Measurements from ENCODE around the gene GPR176.

Gene GPR176

GRCh38 chr15:39874890-39875549 lies 45.0 kb downstream of the GPR176 start:
- no peak overlapping the region for H2AK5ac ChIP-seq (ENCODE audit: low read depth, low read length)

GRCh38 chr15:39873978-39874377 lies 46.1 kb downstream of the GPR176 start:
- Histone ChIP-seq H3K4ac (ENCODE audit: low read length) (no peak overlapping the region), H2BK5ac (ENCODE audit: low read length) (no peak overlapping the region), H2AK5ac (ENCODE audit: low read depth, low read length) (no peak overlapping the region), H3K79me1 (ENCODE audit: low read depth, low read length) (no peaks in the 10 kb centered on the region), H2AFZ (ENCODE audit: low read length) (no peak overlapping the region), H3K9ac (ENCODE audit: low read depth, low read length, poor library complexity) (no peak overlapping the region), H3K4me3 (ENCODE audit: low read length in 2 of 2) (no peak overlapping the region), H3K4me1 (ENCODE audit: control insufficient read depth in 2 of 2, insufficient read depth in 1 of 2, low read depth in 1 of 2, low read length in 2 of 2) (peaks cover 0 to 3% of the 10 kb centered on the region in 2 donors), H3K9me3 (replicated peaks in 1 of 2; ENCODE audit: control insufficient read depth in 2 of 2, insufficient read depth in 1 of 2, low read depth in 1 of 2, low read length in 2 of 2) (no peaks in the 10 kb centered on the region), H3K27me3 (ENCODE audit: control insufficient read depth in 3 of 3, insufficient read depth in 3 of 3, low read depth in 1 of 3, low read length in 3 of 3) (peaks cover 0 to 3% (median 0%) of the 10 kb centered on the region in 3 experiments), H3K18ac (ENCODE audit: low read length) (no peak overlapping the region), H3K27ac (replicated peaks; ENCODE audit: low read length) (no peak overlapping the region), H2BK12ac (ENCODE audit: low read length) (no peak overlapping the region), H2BK120ac (ENCODE audit: low read depth, low read length) (no peak overlapping the region), H3K23ac (ENCODE audit: low read depth, low read length, poor library complexity) (no peak overlapping the region), H4K8ac (ENCODE audit: low read depth, low read length) (no peak overlapping the region), H3K36me3 (replicated peaks in 1 of 2; ENCODE audit: control insufficient read depth in 2 of 2, insufficient read depth in 2 of 2, low read length in 2 of 2) (no peaks in the 10 kb centered on the region), H3K14ac (ENCODE audit: low read length) (no peak overlapping the region), H4K91ac (ENCODE audit: low read depth, low read length, poor library complexity) (no peak overlapping the region), H3K4me2 (ENCODE audit: insufficient read depth, low read length, poor library complexity, severe bottlenecking) (no peak overlapping the region), H2BK15ac (ENCODE audit: low read length) (no peak overlapping the region)
- no peak for DNase-seq (ENCODE audit: low spot score)
- no CpG with 5 or more reads among the region's 2 CpGs for WGBS, 2 donors (ENCODE audit: extremely low coverage in 2 of 2, insufficient read length in 2 of 2, insufficient replicate concordance in 1 of 2)

More at GRCh38 chr15:39874890-39875549, 45.0 kb downstream of the GPR176 start:
- Histone ChIP-seq H3K9me3 (replicated peaks in 1 of 2; ENCODE audit: control insufficient read depth in 2 of 2, insufficient read depth in 1 of 2, low read depth in 1 of 2, low read length in 2 of 2) (no peaks in the 10 kb centered on the region), H4K91ac (ENCODE audit: low read depth, low read length, poor library complexity) (no peak overlapping the region), H3K4me1 (ENCODE audit: control insufficient read depth in 2 of 2, insufficient read depth in 1 of 2, low read depth in 1 of 2, low read length in 2 of 2) (peaks cover 0 to 2% of the 10 kb centered on the region in 2 donors), H2AFZ (ENCODE audit: low read length) (no peak overlapping the region), H2BK5ac (ENCODE audit: low read length) (no peak overlapping the region), H3K36me3 (replicated peaks in 1 of 2; ENCODE audit: control insufficient read depth in 2 of 2, insufficient read depth in 2 of 2, low read length in 2 of 2) (no peaks in the 10 kb centered on the region), H4K8ac (ENCODE audit: low read depth, low read length) (no peak overlapping the region), H3K14ac (ENCODE audit: low read length) (no peak overlapping the region), H3K4ac (ENCODE audit: low read length) (no peak overlapping the region), H3K23ac (ENCODE audit: low read depth, low read length, poor library complexity) (no peak overlapping the region), H3K27me3 (ENCODE audit: control insufficient read depth in 3 of 3, insufficient read depth in 3 of 3, low read depth in 1 of 3, low read length in 3 of 3) (peaks cover 0 to 3% (median 0%) of the 10 kb centered on the region in 3 experiments), H3K18ac (ENCODE audit: low read length) (no peak overlapping the region), H3K4me2 (ENCODE audit: insufficient read depth, low read length, poor library complexity, severe bottlenecking) (no peak overlapping the region), H2BK120ac (ENCODE audit: low read depth, low read length) (no peak overlapping the region), H2BK15ac (ENCODE audit: low read length) (no peak overlapping the region), H3K9ac (ENCODE audit: low read depth, low read length, poor library complexity) (no peak overlapping the region), H3K4me3 (ENCODE audit: low read length in 2 of 2) (no peak overlapping the region), H3K27ac (replicated peaks; ENCODE audit: low read length) (no peak overlapping the region), H2BK12ac (ENCODE audit: low read length) (no peak overlapping the region), H3K79me1 (ENCODE audit: low read depth, low read length) (no peaks in the 10 kb centered on the region)
- WGBS, 2 donors (ENCODE audit: extremely low coverage in 2 of 2, insufficient read length in 2 of 2, insufficient replicate concordance in 1 of 2): no CpG with 5 or more reads among the region's 9 CpGs
- DNase-seq (ENCODE audit: low spot score): no peak

GRCh38 chr15:39870537-39870936 lies 49.5 kb downstream of the GPR176 start:
- Histone ChIP-seq H3K36me3 (replicated peaks in 1 of 2; ENCODE audit: control insufficient read depth in 2 of 2, insufficient read depth in 2 of 2, low read length in 2 of 2) (no peaks in the 10 kb centered on the region), H2BK12ac (ENCODE audit: low read length) (no peak overlapping the region), H4K8ac (ENCODE audit: low read depth, low read length) (no peak overlapping the region), H3K4me3 (ENCODE audit: low read length in 2 of 2) (no peak overlapping the region), H3K4me1 (ENCODE audit: control insufficient read depth in 2 of 2, insufficient read depth in 1 of 2, low read depth in 1 of 2, low read length in 2 of 2) (peaks cover 0 to 3% of the 10 kb centered on the region in 2 donors), H4K91ac (ENCODE audit: low read depth, low read length, poor library complexity) (no peak overlapping the region), H2BK15ac (ENCODE audit: low read length) (no peak overlapping the region), H3K27me3 (ENCODE audit: control insufficient read depth in 3 of 3, insufficient read depth in 3 of 3, low read depth in 1 of 3, low read length in 3 of 3) (peaks cover 0 to 11% (median 0%) of the 10 kb centered on the region in 3 experiments), H3K27ac (replicated peaks; ENCODE audit: low read length) (no peak overlapping the region), H3K23ac (ENCODE audit: low read depth, low read length, poor library complexity) (no peak overlapping the region), H3K9me3 (replicated peaks in 1 of 2; ENCODE audit: control insufficient read depth in 2 of 2, insufficient read depth in 1 of 2, low read depth in 1 of 2, low read length in 2 of 2) (no peaks in the 10 kb centered on the region), H3K79me1 (ENCODE audit: low read depth, low read length) (no peaks in the 10 kb centered on the region), H2AK5ac (ENCODE audit: low read depth, low read length) (no peak overlapping the region), H3K4me2 (ENCODE audit: insufficient read depth, low read length, poor library complexity, severe bottlenecking) (no peak overlapping the region), H2BK5ac (ENCODE audit: low read length) (no peak overlapping the region), H3K9ac (ENCODE audit: low read depth, low read length, poor library complexity) (no peak overlapping the region), H3K14ac (ENCODE audit: low read length) (no peak overlapping the region), H2BK120ac (ENCODE audit: low read depth, low read length) (no peak overlapping the region), H2AFZ (ENCODE audit: low read length) (no peak overlapping the region), H3K18ac (ENCODE audit: low read length) (no peak overlapping the region), H3K4ac (ENCODE audit: low read length) (no peak overlapping the region)
- DNase-seq (ENCODE audit: low spot score): no peak
- WGBS, 2 donors (ENCODE audit: extremely low coverage in 2 of 2, insufficient read length in 2 of 2, insufficient replicate concordance in 1 of 2): no CpG with 5 or more reads among the region's 2 CpGs

GRCh38 chr15:39869858-39870515 lies 50.1 kb downstream of the GPR176 start:
- H3K4ac ChIP-seq (ENCODE audit: low read length): no peak overlapping the region
- H3K27me3 ChIP-seq (ENCODE audit: control insufficient read depth in 3 of 3, insufficient read depth in 3 of 3, low read depth in 1 of 3, low read length in 3 of 3): peaks cover 0 to 11% (median 0%) of the 10 kb centered on the region in 3 experiments
- no peak overlapping the region for H4K8ac ChIP-seq (ENCODE audit: low read depth, low read length)
- peaks cover 0 to 3% of the 10 kb centered on the region in 2 donors for H3K4me1 ChIP-seq (ENCODE audit: control insufficient read depth in 2 of 2, insufficient read depth in 1 of 2, low read depth in 1 of 2, low read length in 2 of 2)
- H2BK5ac ChIP-seq (ENCODE audit: low read length): no peak overlapping the region
- no peak overlapping the region for H3K9ac ChIP-seq (ENCODE audit: low read depth, low read length, poor library complexity)
- H3K18ac ChIP-seq (ENCODE audit: low read length): no peak overlapping the region
- no peaks in the 10 kb centered on the region for H3K79me1 ChIP-seq (ENCODE audit: low read depth, low read length)
- H3K27ac ChIP-seq (replicated peaks; ENCODE audit: low read length): no peak overlapping the region
- no peak for DNase-seq (ENCODE audit: low spot score)
- no peak overlapping the region for H3K23ac ChIP-seq (ENCODE audit: low read depth, low read length, poor library complexity)
- no CpG with 5 or more reads among the region's 4 CpGs for WGBS, 2 donors (ENCODE audit: extremely low coverage in 2 of 2, insufficient read length in 2 of 2, insufficient replicate concordance in 1 of 2)
- no peaks in the 10 kb centered on the region for H3K9me3 ChIP-seq (replicated peaks in 1 of 2; ENCODE audit: control insufficient read depth in 2 of 2, insufficient read depth in 1 of 2, low read depth in 1 of 2, low read length in 2 of 2)
- H3K14ac ChIP-seq (ENCODE audit: low read length): no peak overlapping the region
- no peak overlapping the region for H2AK5ac ChIP-seq (ENCODE audit: low read depth, low read length)
- H2BK120ac ChIP-seq (ENCODE audit: low read depth, low read length): no peak overlapping the region
- H4K91ac ChIP-seq (ENCODE audit: low read depth, low read length, poor library complexity): no peak overlapping the region
- no peak overlapping the region for H3K4me2 ChIP-seq (ENCODE audit: insufficient read depth, low read length, poor library complexity, severe bottlenecking)
- H2BK15ac ChIP-seq (ENCODE audit: low read length): no peak overlapping the region
- no peak overlapping the region for H2AFZ ChIP-seq (ENCODE audit: low read length)
- no peak overlapping the region for H2BK12ac ChIP-seq (ENCODE audit: low read length)
- no peak overlapping the region for H3K4me3 ChIP-seq (ENCODE audit: low read length in 2 of 2)
- no peaks in the 10 kb centered on the region for H3K36me3 ChIP-seq (replicated peaks in 1 of 2; ENCODE audit: control insufficient read depth in 2 of 2, insufficient read depth in 2 of 2, low read length in 2 of 2)

Measured in neuronal stem cell (in vitro differentiated cells).